Suprapubic skin (tissue), 4 donors: Measurements from ENCODE around the gene HS3ST6. TPM values are rescaled to one million over a fixed set of nuclear protein-coding genes. Genes with fewer than 3 reads are reported as not detected.

Source experiments
- DNase-seq, 2 donors: peaks; one replicate each; pipeline ENCODE4 v3.0.0-alpha.2; 2019; ENCODE audit warnings: low spot score in 2 of 2
- H3K27ac ChIP-seq: fragments of 200-600 bp; sonication (generic); one replicate; pipeline ENCODE4 v1.5.1; 2019
- H3K27me3 ChIP-seq: fragments of 200-600 bp; sonication (generic); one replicate; pipeline ENCODE4 v1.5.1; 2019
- H3K36me3 ChIP-seq: fragments of 200-600 bp; sonication (generic); one replicate; pipeline ENCODE4 v1.5.1; 2019
- H3K4me1 ChIP-seq: fragments of 200-600 bp; sonication (generic); one replicate; pipeline ENCODE4 v1.5.1; 2019
- H3K4me3 ChIP-seq: fragments of 200-600 bp; sonication (generic); one replicate; pipeline ENCODE4 v1.5.1; 2019; ENCODE audit warnings: mild to moderate bottlenecking
- H3K9me3 ChIP-seq: fragments of 200-600 bp; sonication (generic); one replicate; pipeline ENCODE4 v1.5.1; 2019
- EP300 ChIP-seq: sonication (generic); formaldehyde crosslinking; IDR thresholded peaks from one replicate; pipeline ENCODE4 v1.6.1; 2017; ENCODE audit warnings: antibody characterized with exemption
- POLR2A ChIP-seq, 2 donors: fragments of 450-650 bp; IDR thresholded peaks; one replicate each; pipeline ENCODE4 v1.6.1; 2017; ENCODE audit warnings: antibody characterized with exemption in 2 of 2, mild to moderate bottlenecking in 2 of 2, moderate library complexity in 2 of 2
- POLR2AphosphoS5 ChIP-seq, 3 donors: sonication (generic); formaldehyde crosslinking; IDR thresholded peaks; one replicate each; pipeline ENCODE4 v1.6.1; 2017; ENCODE audit warnings: antibody characterized with exemption in 3 of 3
- WGBS: methylation state at CpG from one replicate; pipeline ENCODE4 v1.1.5; 2018; 5-methylcytosine and 5-hydroxymethylcytosine counted together
- total RNA-seq, 4 donors: library from RNA; depleted of rRNA; stranded (reverse); fragments of >200 nt; gene quantifications; one replicate each; pipeline ENCODE4 v1.1.0, GENCODE V29; 2016
- TF ChIP-seq, protein P1 (sequence below), 2 donors: fragments of 200-600 bp in 1 of 2; fragments of 450-650 bp in 1 of 2; sonication (generic) in 1 of 2; IDR thresholded peaks; one replicate each; pipeline ENCODE4 v1.5.1; 2016 to 2019; ENCODE audit warnings: antibody characterized with exemption in 2 of 2, mild to moderate bottlenecking in 1 of 2, moderate library complexity in 1 of 2

Gene HS3ST6
- total RNA-seq, 4 donors from 2014 or later = 28.5 to 76.7 (median 58.5) TPM

DNA sequence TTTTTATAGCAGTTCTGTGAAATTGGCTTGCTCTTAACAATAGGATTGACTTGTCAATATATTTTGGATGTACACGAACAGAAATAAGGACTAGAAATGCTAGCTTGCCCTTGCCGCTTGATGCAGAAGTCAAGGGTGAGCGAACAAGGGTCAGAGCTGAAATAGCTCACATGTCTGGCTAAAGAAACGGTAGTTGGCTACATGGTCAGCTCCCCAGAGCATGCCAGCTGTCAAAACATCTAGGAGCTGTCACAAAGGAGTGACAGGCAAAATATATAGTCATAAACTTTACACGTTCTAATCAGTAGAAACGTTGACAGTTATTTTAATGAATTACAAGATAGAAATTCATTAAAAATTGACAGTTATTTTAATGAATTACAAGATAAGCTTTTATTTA, 43.4 kb downstream of the HS3ST6 start:
- WGBS = 69% methylated on average over 6 of the region's 6 CpGs
- TF ChIP-seq POLR2AphosphoS5 (IDR thresholded peaks at IDR 0.05) (no peak), EP300 (no peak), POLR2A (IDR thresholded peaks at IDR 0.05) (no peak)
- TF ChIP-seq, protein P1, sequence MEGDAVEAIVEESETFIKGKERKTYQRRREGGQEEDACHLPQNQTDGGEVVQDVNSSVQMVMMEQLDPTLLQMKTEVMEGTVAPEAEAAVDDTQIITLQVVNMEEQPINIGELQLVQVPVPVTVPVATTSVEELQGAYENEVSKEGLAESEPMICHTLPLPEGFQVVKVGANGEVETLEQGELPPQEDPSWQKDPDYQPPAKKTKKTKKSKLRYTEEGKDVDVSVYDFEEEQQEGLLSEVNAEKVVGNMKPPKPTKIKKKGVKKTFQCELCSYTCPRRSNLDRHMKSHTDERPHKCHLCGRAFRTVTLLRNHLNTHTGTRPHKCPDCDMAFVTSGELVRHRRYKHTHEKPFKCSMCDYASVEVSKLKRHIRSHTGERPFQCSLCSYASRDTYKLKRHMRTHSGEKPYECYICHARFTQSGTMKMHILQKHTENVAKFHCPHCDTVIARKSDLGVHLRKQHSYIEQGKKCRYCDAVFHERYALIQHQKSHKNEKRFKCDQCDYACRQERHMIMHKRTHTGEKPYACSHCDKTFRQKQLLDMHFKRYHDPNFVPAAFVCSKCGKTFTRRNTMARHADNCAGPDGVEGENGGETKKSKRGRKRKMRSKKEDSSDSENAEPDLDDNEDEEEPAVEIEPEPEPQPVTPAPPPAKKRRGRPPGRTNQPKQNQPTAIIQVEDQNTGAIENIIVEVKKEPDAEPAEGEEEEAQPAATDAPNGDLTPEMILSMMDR (IDR thresholded peaks at IDR 0.05) = no peak
- H3K4me3 ChIP-seq = no peak overlapping the region
- peaks cover 7% of the 10 kb centered on the region for H3K4me1 ChIP-seq
- DNase-seq = no peak
- no peaks in the 10 kb centered on the region for H3K36me3 ChIP-seq
- no peaks in the 10 kb centered on the region for H3K9me3 ChIP-seq
- peaks cover 32% of the 10 kb centered on the region for H3K27me3 ChIP-seq
- no peak overlapping the region for H3K27ac ChIP-seq

DNA sequence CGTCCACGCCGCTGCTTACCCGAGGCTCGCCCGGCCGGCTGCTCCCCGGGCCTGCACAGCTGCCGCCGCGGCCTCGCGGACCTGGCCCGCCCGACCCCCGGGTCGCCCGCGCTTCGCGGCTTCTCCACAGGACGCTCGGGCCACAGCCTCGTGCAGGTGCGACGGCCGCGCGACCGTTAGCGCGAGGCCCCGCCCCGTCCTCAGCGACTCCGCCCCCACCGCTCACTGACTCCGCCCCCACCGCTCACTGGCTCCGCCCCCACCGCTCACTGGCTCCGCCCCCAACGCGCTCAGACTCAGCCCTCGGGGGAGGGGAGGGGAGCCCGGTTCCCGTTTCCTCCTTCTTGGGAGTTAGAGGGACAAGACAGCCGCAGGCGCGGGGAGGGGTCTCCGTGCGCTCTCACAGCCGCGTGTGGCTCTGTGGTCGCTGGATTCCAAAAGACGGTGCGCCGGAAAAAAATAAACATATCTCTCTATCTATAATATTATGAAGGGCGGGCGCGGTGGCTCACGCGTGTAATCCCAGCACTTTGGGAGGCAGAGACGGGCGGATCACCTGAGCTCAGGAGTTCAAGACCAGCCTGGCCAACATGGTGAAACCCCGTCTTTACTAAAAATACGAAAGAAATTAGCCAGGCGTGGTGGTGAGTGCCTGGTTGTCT, 46.1 kb downstream of the HS3ST6 start, which contains the start of gene MEIOB:
Gene MEIOB (minus strand): TSS at position 191 of the 662 bp plus-strand sequence. CDS start 3,989 bp downstream, outside the sequence.
- peak within 1 kb of the TSS; percentile 33 for H3K4me3 ChIP-seq
- no peaks in the 10 kb centered on the region for H3K36me3 ChIP-seq
- peaks cover 7% of the 10 kb centered on the region for H3K4me1 ChIP-seq
- no peak within 1 kb of the TSS for H3K27ac ChIP-seq
- 3% methylated on average over 37 of the region's 68 CpGs for WGBS
- DNase-seq = peak in 1 of 2 donors; percentile 76
- H3K27me3 ChIP-seq = peaks cover 24% of the 10 kb centered on the region
- H3K9me3 ChIP-seq = no peaks in the 10 kb centered on the region
- TF ChIP-seq EP300 = no peak
- TF ChIP-seq, protein P1 (IDR thresholded peaks at IDR 0.05) = no peak
- TF ChIP-seq POLR2AphosphoS5 (IDR thresholded peaks at IDR 0.05) = no peak

DNA sequence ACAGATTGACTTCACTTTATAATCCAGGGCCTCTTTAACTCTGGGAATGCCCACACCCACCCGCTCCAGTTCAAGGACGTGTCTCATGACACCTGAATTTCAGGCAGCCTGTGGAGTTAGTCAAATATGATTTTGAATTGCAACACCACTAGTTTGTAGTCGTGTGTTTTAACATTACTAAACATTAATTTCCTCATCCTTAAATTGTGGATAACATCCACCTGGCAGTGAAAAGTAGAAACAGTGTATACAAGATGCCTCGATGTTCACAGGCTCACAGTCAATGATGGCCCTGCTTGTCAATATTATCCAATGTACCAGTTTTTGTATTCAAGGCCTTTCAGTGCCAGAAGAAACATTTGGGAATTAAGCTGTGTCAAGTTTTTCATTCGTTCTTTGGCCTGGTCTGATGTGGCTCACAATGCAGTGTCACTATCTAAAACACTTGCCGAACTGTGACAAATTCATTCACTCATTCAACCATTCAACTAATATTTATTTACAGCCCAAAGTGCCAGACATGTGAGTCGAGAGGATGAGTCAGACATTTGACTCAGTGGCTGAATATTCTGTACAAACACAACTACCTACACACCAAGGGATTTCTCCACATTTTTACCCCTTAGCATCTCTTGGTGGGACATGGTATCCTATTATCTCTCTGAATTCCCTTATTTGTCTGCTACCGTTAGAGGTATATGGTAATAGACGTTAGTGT, 47.7 kb downstream of the HS3ST6 start:
- TF ChIP-seq, protein P1 (IDR thresholded peaks at IDR 0.05) = no peak
- TF ChIP-seq POLR2A (IDR thresholded peaks at IDR 0.05) = no peak
- TF ChIP-seq POLR2AphosphoS5 (IDR thresholded peaks at IDR 0.05) = no peak
- no peak for TF ChIP-seq EP300
- Histone ChIP-seq H3K4me3 (no peak overlapping the region), H3K27ac (no peak overlapping the region), H3K9me3 (no peaks in the 10 kb centered on the region), H3K36me3 (no peaks in the 10 kb centered on the region), H3K4me1 (peaks cover 7% of the 10 kb centered on the region), H3K27me3 (peaks cover 15% of the 10 kb centered on the region)
- 46% methylated on average over 9 of the region's 9 CpGs for WGBS
- no peak for DNase-seq

DNA sequence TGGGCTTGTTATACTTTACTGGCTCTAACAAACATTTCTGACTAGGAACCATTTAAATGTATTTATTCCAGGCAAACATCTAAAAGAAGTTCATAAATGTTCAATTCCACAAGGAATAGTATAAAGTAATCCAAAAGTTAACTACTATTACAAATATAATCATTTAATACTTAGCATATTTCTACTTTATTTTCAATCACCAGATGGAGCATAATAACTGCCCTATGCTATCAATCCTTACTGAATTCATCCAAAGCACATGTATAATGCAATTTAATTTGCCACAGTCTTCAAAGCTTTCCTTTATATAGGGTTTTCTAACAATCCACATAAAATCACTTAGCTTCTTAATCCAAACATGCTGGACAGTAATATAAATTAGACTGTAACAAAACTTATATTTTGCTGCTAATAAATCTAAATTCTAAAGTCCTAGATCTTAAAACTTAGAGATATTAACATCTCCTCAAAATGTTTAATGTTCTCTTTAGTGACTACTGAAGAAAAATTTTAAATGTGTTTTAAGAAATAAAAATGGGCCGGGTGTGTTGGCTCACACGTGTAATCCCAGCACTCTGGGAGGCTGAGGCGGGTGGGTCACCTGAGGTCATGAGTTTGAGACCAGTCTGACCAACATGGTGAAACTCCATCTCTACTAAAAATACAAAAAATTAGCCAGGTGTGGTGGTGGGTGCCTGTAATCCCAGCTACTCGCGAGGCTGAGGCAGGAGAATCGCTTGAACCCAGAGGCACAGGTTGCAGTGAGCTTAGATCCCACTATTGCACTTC, 52.1 kb downstream of the HS3ST6 start:
- no peaks in the 10 kb centered on the region for H3K27me3 ChIP-seq
- 64% methylated on average over 6 of the region's 6 CpGs for WGBS
- no peak for DNase-seq
- H3K4me1 ChIP-seq = peaks cover 5% of the 10 kb centered on the region
- no peak overlapping the region for H3K4me3 ChIP-seq
- no peaks in the 10 kb centered on the region for H3K36me3 ChIP-seq
- H3K27ac ChIP-seq = no peak overlapping the region
- TF ChIP-seq POLR2A (IDR thresholded peaks at IDR 0.05) (no peak), EP300 (no peak), POLR2AphosphoS5 (IDR thresholded peaks at IDR 0.05) (no peak)
- TF ChIP-seq, protein P1 (IDR thresholded peaks at IDR 0.05) = no peak
- H3K9me3 ChIP-seq = no peaks in the 10 kb centered on the region
